ENCODE measurements around the gene AOC1. TPM values are rescaled to one million over a fixed set of nuclear protein-coding genes. Genes with fewer than 3 reads are reported as not detected.
A peak's percentile ranks its signal among the peaks of the same experiment; 100 is the strongest.

Gene AOC1
- total RNA-seq, 6 experiments from 2014 or later: 2.2 to 17.5 (median 9.4) TPM; not detected in 3

DNA sequence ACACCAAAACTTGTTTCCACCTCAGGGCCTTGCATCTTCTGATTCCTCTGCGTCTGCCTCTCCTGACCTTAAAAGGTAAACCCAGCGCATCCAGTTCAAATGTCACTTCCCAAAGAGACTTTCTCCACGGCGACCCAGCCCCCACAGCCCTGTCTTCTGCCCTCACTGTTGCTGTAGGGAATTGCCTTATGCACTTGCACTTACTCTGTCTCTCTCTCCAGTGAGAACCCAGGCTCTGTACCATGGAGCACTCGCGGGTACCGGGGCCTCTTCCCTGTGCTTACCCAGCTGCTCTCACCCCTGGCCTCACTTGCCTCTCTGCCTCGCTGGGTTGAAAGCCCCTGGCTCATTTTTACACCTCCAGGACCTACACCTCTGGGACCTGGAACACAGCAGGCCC is 48.4 kb downstream of the AOC1 start:
- H3K4me3 ChIP-seq: no peak overlapping the region
- TF ChIP-seq POLR2A (IDR thresholded peaks at IDR 0.05): no peak
- TF ChIP-seq, protein P1, sequence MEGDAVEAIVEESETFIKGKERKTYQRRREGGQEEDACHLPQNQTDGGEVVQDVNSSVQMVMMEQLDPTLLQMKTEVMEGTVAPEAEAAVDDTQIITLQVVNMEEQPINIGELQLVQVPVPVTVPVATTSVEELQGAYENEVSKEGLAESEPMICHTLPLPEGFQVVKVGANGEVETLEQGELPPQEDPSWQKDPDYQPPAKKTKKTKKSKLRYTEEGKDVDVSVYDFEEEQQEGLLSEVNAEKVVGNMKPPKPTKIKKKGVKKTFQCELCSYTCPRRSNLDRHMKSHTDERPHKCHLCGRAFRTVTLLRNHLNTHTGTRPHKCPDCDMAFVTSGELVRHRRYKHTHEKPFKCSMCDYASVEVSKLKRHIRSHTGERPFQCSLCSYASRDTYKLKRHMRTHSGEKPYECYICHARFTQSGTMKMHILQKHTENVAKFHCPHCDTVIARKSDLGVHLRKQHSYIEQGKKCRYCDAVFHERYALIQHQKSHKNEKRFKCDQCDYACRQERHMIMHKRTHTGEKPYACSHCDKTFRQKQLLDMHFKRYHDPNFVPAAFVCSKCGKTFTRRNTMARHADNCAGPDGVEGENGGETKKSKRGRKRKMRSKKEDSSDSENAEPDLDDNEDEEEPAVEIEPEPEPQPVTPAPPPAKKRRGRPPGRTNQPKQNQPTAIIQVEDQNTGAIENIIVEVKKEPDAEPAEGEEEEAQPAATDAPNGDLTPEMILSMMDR (IDR thresholded peaks at IDR 0.05): no peak
- WGBS (ENCODE audit: insufficient coverage, low coverage, low lambda C conversion rate, missing lambda C conversion rate): 72% methylated on average over 8 of the region's 8 CpGs
- intact Hi-C loops (cut with DNase I): no loop called here
- no peaks in the 10 kb centered on the region for H3K36me3 ChIP-seq
- H3K9me3 ChIP-seq: no peaks in the 10 kb centered on the region
- H3K27ac ChIP-seq: no peak overlapping the region
- ATAC-seq (peak in 1 of 4 donors; percentile 8), DNase-seq (peak in 1 of 3 donors; percentile 33)
- no peaks in the 10 kb centered on the region for H3K27me3 ChIP-seq
- H3K4me1 ChIP-seq: peaks cover 0 to 11% (median 0%) of the 10 kb centered on the region in 4 donors

DNA sequence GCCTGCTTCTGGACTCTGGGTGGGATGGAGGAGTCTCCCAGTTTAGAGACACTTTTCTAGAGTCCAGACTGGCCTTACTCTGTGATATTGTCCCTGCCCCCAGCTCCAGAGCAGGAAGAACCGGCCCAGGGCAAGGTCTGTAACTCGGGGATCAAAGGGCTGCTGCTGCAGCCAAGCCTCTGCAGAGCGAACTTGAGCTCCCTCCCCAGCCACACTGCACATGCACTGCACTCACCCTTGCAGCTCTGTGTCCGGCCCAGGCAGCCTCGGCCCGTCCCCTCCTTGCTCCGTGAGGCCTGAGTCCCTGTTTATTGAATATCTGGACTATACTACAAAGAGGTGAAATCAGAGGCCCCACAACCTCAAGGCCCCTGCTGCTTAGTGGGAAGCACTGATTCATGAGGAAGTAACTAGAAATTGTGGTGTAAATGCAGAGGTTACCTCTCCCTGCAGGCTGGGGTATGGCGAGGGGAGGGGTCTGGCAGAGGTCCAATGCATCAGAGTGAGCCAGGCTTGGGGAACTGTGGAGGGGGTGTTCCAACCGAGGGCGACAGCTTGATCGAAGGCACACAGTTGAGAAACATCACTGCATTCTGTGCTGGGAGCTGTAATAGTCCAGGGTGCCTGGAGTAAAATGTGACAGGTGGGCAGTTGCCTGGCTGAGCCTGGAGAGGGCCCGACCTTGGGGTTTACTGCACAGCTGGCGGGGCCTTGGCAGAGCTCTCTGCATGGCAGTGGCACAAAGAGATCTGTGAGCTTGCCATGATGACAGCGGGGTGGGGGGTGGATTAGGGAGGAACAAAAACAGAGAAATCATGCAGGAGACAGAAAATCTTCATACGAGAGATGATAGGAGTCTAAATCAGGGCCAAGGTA is 49.1 kb downstream of the AOC1 start:
- no peak overlapping the region for H3K27ac ChIP-seq
- no peak overlapping the region for H3K4me3 ChIP-seq
- no peaks in the 10 kb centered on the region for H3K27me3 ChIP-seq
- DNase-seq (peak; percentile 37 to 76 (median 62)), ATAC-seq (peak; percentile 44 to 92 (median 66))
- intact Hi-C loops (cut with DNase I): no loop called here
- H3K36me3 ChIP-seq: no peaks in the 10 kb centered on the region
- H3K4me1 ChIP-seq: peaks cover 0 to 11% (median 0%) of the 10 kb centered on the region in 4 donors
- 67% methylated on average over 12 of the region's 15 CpGs for WGBS (ENCODE audit: insufficient coverage, low coverage, low lambda C conversion rate, missing lambda C conversion rate)
- no peak for TF ChIP-seq POLR2A (IDR thresholded peaks at IDR 0.05)
- TF ChIP-seq, protein P1 (IDR thresholded peaks at IDR 0.05): no peak
- no peaks in the 10 kb centered on the region for H3K9me3 ChIP-seq

DNA sequence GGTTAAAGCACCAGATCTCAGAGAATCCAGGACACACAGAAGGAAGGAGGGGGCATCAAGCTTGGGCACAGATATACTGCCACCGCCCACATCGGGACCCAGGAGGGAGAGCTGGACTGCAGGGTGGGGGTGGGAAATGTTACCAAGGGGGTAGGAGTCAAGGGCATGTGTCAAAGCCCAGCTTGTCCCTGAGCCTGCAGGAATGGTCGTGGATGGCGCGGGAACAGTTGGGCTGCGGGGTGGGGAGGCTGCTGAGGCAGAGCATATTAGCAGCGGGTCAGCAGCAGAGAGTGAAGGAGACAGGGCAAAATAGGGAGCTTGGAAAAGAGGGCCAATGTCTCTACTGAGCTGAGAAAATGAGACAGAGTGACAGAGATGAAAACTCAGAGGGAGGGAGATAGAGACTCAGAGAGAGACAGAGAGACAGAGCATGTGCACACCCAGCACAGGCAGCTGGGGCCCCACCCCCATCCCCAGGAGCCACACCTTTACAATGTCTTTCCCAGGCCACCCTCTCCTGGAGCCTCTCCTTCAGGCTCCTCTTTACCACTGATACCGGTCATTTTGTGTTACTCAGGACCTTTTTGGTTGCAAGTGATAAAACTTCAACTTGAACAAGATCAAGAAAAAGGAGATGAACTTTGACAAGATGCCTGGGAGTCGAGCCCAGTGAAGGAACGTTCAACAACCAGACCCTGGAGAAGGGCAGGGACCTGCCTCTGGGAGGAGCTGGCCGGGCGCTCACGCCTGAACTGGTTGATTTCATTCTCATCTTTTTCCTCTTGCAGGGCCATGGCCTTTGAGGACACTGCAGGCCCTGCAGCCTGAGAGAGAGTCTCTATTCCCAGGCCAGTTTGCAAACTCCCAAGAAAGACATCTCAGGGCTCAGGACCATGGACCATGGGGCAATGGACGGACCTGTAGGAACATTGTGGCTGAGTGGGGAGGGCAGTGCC is 50.0 kb downstream of the AOC1 start:
- no peaks in the 10 kb centered on the region for H3K36me3 ChIP-seq
- no peaks in the 10 kb centered on the region for H3K9me3 ChIP-seq
- intact Hi-C loops (cut with DNase I): no loop called here
- DNase-seq: peak in 1 of 3 donors; percentile 42
- TF ChIP-seq, protein P1 (IDR thresholded peaks at IDR 0.05): no peak
- no peak for TF ChIP-seq POLR2A (IDR thresholded peaks at IDR 0.05)
- no peak for ATAC-seq
- no peak overlapping the region for H3K4me3 ChIP-seq
- H3K27me3 ChIP-seq: no peaks in the 10 kb centered on the region
- H3K4me1 ChIP-seq: peaks cover 0 to 11% (median 0%) of the 10 kb centered on the region in 4 donors
- 70% methylated on average over 12 of the region's 14 CpGs for WGBS (ENCODE audit: insufficient coverage, low coverage, low lambda C conversion rate, missing lambda C conversion rate)
- H3K27ac ChIP-seq: no peak overlapping the region

DNA sequence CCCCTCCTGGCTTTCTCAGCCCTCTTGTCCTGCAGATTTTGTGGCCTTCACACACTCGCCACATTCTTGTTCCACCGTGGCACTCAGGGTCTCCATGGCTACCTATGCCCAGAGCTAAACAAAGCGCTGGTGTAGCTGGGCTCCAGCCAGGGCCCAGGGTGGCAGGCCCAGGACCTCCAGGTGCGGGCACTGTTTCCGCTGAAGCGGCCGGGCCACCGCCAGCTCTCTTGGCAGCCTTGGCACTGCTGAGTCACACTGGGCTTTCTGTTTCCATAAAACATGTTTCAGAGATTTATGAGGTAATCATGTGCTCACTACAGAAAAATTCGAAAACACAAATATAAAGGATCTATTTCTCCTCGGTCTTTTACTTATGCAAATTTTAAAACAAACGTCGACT is 51.3 kb downstream of the AOC1 start:
- Histone ChIP-seq H3K27me3 (no peaks in the 10 kb centered on the region), H3K27ac (no peak overlapping the region), H3K4me3 (no peak overlapping the region), H3K4me1 (peaks cover 0 to 5% (median 0%) of the 10 kb centered on the region in 4 donors), H3K9me3 (no peaks in the 10 kb centered on the region), H3K36me3 (no peaks in the 10 kb centered on the region)
- TF ChIP-seq, protein P1 (IDR thresholded peaks at IDR 0.05): no peak
- TF ChIP-seq POLR2A (IDR thresholded peaks at IDR 0.05): no peak
- peak in 1 of 4 donors; percentile 38 for ATAC-seq
- intact Hi-C loops (cut with DNase I): no loop called here
- peak in 1 of 3 donors; percentile 42 for DNase-seq
- 59% methylated on average over 6 of the region's 12 CpGs for WGBS (ENCODE audit: insufficient coverage, low coverage, low lambda C conversion rate, missing lambda C conversion rate)

Data from right lobe of liver (tissue), 6 donors.